Ishikawa (cell line): ENCODE data around the gene ANKS6.

Experiments
- CEBPB ChIP-seq: IDR thresholded peaks from 2 replicates; pipeline ENCODE4 v1.6.1; 2012
- EGR1 ChIP-seq: IDR thresholded peaks from 2 replicates; pipeline ENCODE4 v1.6.1; 2012
- NFIC ChIP-seq: IDR thresholded peaks from 2 replicates; pipeline ENCODE4 v1.6.1; 2012
- RAD21 ChIP-seq: IDR thresholded peaks from 2 replicates; pipeline ENCODE4 v1.6.1; 2012; ENCODE audit warnings: low read depth
- TAF1 ChIP-seq: IDR thresholded peaks from 2 replicates; pipeline ENCODE4 v1.6.1; 2012; ENCODE audit warnings: low read depth, mild to moderate bottlenecking

GRCh38 chr9:98797491-98797890 lies 1.1 kb upstream of the ANKS6 start:
- TF ChIP-seq CEBPB = no peak
- no peak for TF ChIP-seq NFIC
- no peak for TF ChIP-seq TAF1
- no peak for TF ChIP-seq RAD21
- no peak for TF ChIP-seq EGR1
